Mesothelial cell of epicardium (in vitro differentiated cells): ENCODE data around the gene AGT. TPM values are rescaled to one million over a fixed set of nuclear protein-coding genes. Genes with fewer than 3 reads are reported as not detected.

Experiments used
- DNase-seq, 2 experiments: peaks; one replicate each; pipeline ENCODE4 v3.0.0; 2021; ENCODE audit warnings: low spot score in 2 of 2; ENCODE audit not compliant: unreplicated experiment in 2 of 2
- H3K27ac Mint-ChIP-seq: 2 replicates; pipeline ENCODE4 v1.8.0; 2021; ENCODE audit warnings: mixed read lengths
- H3K27me3 Mint-ChIP-seq: 2 replicates; pipeline ENCODE4 v1.8.0; 2021; ENCODE audit warnings: low read depth, mixed read lengths
- H3K36me3 Mint-ChIP-seq: 2 replicates; pipeline ENCODE4 v1.8.0; 2021; ENCODE audit warnings: mixed read lengths
- H3K4me1 Mint-ChIP-seq: 2 replicates; pipeline ENCODE4 v1.8.0; 2021; ENCODE audit warnings: mixed read lengths
- H3K4me3 Mint-ChIP-seq: 2 replicates; pipeline ENCODE4 v1.8.0; 2021; ENCODE audit warnings: mild to moderate bottlenecking, moderate library complexity, mixed read lengths
- H3K9me3 Mint-ChIP-seq: 2 replicates; pipeline ENCODE4 v1.8.0; 2021; ENCODE audit warnings: mixed read lengths
- total RNA-seq: library from RNA; stranded (reverse); gene quantifications from 3 replicates; pipeline ENCODE4 v1.2.1, GENCODE V29; 2021
- TF ChIP-seq, protein P1 (sequence below): fragments of 200-600 bp; sonication (generic); IDR thresholded peaks from one replicate; pipeline ENCODE4 v1.5.0; 2021; ENCODE audit warnings: antibody characterized with exemption; ENCODE audit not compliant: unreplicated experiment

Gene AGT
- total RNA-seq, 1 donor from 2014 or later: 1.1 TPM

GRCh38 chr1:230679192-230679591 lies 34.7 kb downstream of the AGT start:
- DNase-seq: no peak
- peaks cover 23% of the 10 kb centered on the region for H3K4me1 Mint-ChIP-seq
- TF ChIP-seq, protein P1, sequence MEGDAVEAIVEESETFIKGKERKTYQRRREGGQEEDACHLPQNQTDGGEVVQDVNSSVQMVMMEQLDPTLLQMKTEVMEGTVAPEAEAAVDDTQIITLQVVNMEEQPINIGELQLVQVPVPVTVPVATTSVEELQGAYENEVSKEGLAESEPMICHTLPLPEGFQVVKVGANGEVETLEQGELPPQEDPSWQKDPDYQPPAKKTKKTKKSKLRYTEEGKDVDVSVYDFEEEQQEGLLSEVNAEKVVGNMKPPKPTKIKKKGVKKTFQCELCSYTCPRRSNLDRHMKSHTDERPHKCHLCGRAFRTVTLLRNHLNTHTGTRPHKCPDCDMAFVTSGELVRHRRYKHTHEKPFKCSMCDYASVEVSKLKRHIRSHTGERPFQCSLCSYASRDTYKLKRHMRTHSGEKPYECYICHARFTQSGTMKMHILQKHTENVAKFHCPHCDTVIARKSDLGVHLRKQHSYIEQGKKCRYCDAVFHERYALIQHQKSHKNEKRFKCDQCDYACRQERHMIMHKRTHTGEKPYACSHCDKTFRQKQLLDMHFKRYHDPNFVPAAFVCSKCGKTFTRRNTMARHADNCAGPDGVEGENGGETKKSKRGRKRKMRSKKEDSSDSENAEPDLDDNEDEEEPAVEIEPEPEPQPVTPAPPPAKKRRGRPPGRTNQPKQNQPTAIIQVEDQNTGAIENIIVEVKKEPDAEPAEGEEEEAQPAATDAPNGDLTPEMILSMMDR: no peak
- peaks cover 54% of the 10 kb centered on the region for H3K36me3 Mint-ChIP-seq
- no peaks in the 10 kb centered on the region for H3K27me3 Mint-ChIP-seq
- peaks cover 17% of the 10 kb centered on the region for H3K9me3 Mint-ChIP-seq
- H3K4me3 Mint-ChIP-seq: no peak overlapping the region
- H3K27ac Mint-ChIP-seq: no peak overlapping the region

GRCh38 chr1:230677200-230677599 lies 36.7 kb downstream of the AGT start:
- Mint-ChIP-seq H3K4me3 (no peak overlapping the region), H3K36me3 (peaks cover 58% of the 10 kb centered on the region), H3K27me3 (no peaks in the 10 kb centered on the region), H3K9me3 (peaks cover 17% of the 10 kb centered on the region), H3K27ac (no peak overlapping the region), H3K4me1 (peaks cover 12% of the 10 kb centered on the region)
- DNase-seq: no peak
- TF ChIP-seq, protein P1: no peak

GRCh38 chr1:230674581-230674980 lies 39.3 kb downstream of the AGT start:
- Mint-ChIP-seq H3K36me3 (peaks cover 61% of the 10 kb centered on the region), H3K27me3 (no peaks in the 10 kb centered on the region), H3K27ac (no peak overlapping the region), H3K9me3 (peaks cover 17% of the 10 kb centered on the region), H3K4me3 (no peak overlapping the region), H3K4me1 (no peaks in the 10 kb centered on the region)
- DNase-seq: no peak
- TF ChIP-seq, protein P1: no peak

DNA sequence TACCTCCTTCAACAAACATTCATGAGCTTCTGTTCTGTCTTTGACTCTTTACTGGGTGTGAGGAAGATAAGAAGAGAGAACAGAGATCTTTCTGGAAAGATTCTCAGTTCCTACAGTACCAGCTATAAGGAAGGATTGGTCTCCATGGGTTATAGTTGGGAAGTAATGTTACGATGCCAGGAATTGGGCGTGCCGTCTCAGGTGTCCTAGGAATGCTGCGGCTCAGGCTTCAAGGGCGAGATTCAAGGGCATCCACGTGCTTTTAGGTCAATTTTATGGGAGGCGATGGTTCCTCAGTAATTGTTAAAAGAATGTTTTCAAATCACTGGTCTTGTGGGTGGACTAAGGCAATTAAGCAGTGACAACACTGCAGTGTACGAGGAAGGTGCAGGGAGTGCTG lies 44.4 kb downstream of the AGT start:
- Mint-ChIP-seq H3K27me3 (no peaks in the 10 kb centered on the region), H3K4me3 (no peak overlapping the region), H3K36me3 (peaks cover 50% of the 10 kb centered on the region), H3K4me1 (no peaks in the 10 kb centered on the region), H3K27ac (no peak overlapping the region), H3K9me3 (no peaks in the 10 kb centered on the region)
- DNase-seq: no peak
- TF ChIP-seq, protein P1: no peak

DNA sequence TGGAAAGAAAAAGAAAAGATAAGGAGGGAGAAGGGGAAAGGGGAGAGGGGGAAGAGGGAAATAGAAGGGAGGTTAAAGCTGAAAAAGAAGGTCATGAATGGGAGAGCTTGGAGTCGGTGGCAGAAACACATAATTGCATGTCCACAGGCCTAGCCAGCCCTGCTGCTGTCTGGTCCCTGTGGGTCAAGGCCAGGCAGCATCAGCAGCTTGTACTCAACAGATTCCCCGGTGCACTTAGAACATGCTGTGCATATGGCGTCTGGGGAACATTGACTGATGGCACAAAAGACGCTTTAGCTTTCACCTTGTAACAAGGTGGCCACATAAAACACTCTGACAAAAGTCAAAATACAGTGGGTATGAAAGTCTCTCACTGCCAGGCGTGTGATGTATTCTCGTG lies 45.7 kb downstream of the AGT start:
- DNase-seq: no peak
- Mint-ChIP-seq H3K36me3 (peaks cover 48% of the 10 kb centered on the region), H3K4me3 (no peak overlapping the region), H3K27me3 (no peaks in the 10 kb centered on the region), H3K9me3 (no peaks in the 10 kb centered on the region), H3K4me1 (no peaks in the 10 kb centered on the region), H3K27ac (no peak overlapping the region)
- TF ChIP-seq, protein P1: no peak

GRCh38 chr1:230661976-230662375 lies 51.9 kb downstream of the AGT start:
- Mint-ChIP-seq H3K9me3 (peaks cover 5% of the 10 kb centered on the region), H3K27me3 (no peaks in the 10 kb centered on the region), H3K27ac (no peak overlapping the region), H3K4me3 (no peak overlapping the region), H3K4me1 (peaks cover 8% of the 10 kb centered on the region), H3K36me3 (peaks cover 39% of the 10 kb centered on the region)
- TF ChIP-seq, protein P1: no peak
- no peak for DNase-seq
